PFSK-1 (cell line): Measurements from ENCODE around the gene CHCHD2.

Experiments
- FOXP2 ChIP-seq: optimal IDR thresholded peaks from 2 replicates; pipeline ENCODE3; 2011; ENCODE audit warnings: borderline replicate concordance, control low read depth, inconsistent platforms; ENCODE audit not compliant: insufficient read depth; ENCODE audit errors: extremely low read length, extremely low read depth
- POLR2AphosphoS5 ChIP-seq: IDR thresholded peaks from 2 replicates; pipeline ENCODE4 v1.6.1; 2012; ENCODE audit warnings: low read depth, mild to moderate bottlenecking, control low read depth, low read length, moderate library complexity
- SIN3A ChIP-seq: IDR thresholded peaks from 2 replicates; pipeline ENCODE4 v1.6.1; 2012; ENCODE audit warnings: mild to moderate bottlenecking, low read length, moderate library complexity, borderline replicate concordance; ENCODE audit not compliant: insufficient read depth

DNA sequence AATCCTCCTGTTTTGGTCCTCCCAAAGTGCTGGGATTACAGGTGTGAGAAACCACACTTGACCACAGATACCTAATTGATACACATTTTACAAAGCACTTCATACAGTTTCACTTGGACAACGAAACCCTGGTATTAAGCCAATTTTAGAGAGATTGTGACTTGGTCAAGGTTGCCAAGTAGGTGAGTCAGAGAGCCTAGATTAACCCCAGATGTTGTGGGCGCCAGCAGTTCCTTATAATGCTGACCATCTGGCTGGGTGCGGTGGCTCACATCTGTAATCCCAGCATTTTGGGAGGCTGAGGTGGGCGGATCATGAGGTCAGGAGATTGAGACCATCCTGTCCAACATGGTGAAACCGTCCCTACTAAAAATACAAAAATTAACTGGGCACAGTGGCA, 8.6 kb downstream of the CHCHD2 start:
- no peak for TF ChIP-seq FOXP2
- TF ChIP-seq SIN3A = no peak
- TF ChIP-seq POLR2AphosphoS5 = no peak
